Caco-2 (cell line): ENCODE data around the gene ATP6V0E2. TPM values are rescaled to one million over a fixed set of nuclear protein-coding genes. Genes with fewer than 3 reads are reported as not detected.

Experiments used
- BruUV-seq: library from RNA; stranded (reverse); fragments of 400-500 nt; replicated peaks from 2 replicates; lab custom pipeline; 2021; lab: Mats Ljungman, UMichigan
- CTCF ChIA-PET: fragments of 300-600 bp; sonication (Branson Sonifier 250); formaldehyde crosslinking; loops from one replicate; lab custom pipeline; 2022; ENCODE audit warnings: antibody characterized with exemption; lab: Charles Lee
- POLR2A ChIA-PET: fragments of 300-600 bp; sonication (Branson Sonifier 250); formaldehyde crosslinking; loops from one replicate; lab custom pipeline; 2022; ENCODE audit warnings: antibody characterized with exemption; lab: Charles Lee
- DNase-seq, 2 experiments: peaks; one replicate each; pipeline versions ENCODE4 v3.0.0 to v3.0.0-alpha.2; 2020 to 2022
- H3K27me3 ChIP-seq: replicated peaks from 2 replicates; pipeline ENCODE4 v1.6.0; 2011; ENCODE audit warnings: low read length; ENCODE audit not compliant: control insufficient read depth, insufficient read depth
- H3K36me3 ChIP-seq: 2 replicates; pipeline ENCODE4 v1.5.1; 2011; ENCODE audit warnings: low read length; ENCODE audit not compliant: control insufficient read depth, insufficient read depth
- H3K4me1 ChIP-seq: fragments of 250-450 bp; sonication (Bioruptor Pico); 2 replicates; pipeline ENCODE4 v1.5.1; 2020; ENCODE audit warnings: mild to moderate bottlenecking
- H3K4me3 ChIP-seq: 2 replicates; pipeline ENCODE4 v1.5.1; 2011; ENCODE audit warnings: low read depth, mild to moderate bottlenecking, control low read depth, low read length
- H3K9me3 ChIP-seq: fragments of 250-450 bp; sonication (Bioruptor Pico); 2 replicates; pipeline ENCODE4 v1.5.1; 2020; ENCODE audit warnings: mild to moderate bottlenecking, moderate library complexity
- H3K27ac Mint-ChIP-seq: one replicate; pipeline ENCODE4 v1.8.0; 2022; ENCODE audit warnings: mixed read lengths; ENCODE audit not compliant: unreplicated experiment
- H3K27me3 Mint-ChIP-seq: one replicate; pipeline ENCODE4 v1.8.0; 2022; ENCODE audit warnings: mixed read lengths; ENCODE audit not compliant: insufficient read depth, unreplicated experiment
- H3K36me3 Mint-ChIP-seq: one replicate; pipeline ENCODE4 v1.8.0; 2022; ENCODE audit warnings: mild to moderate bottlenecking, mixed read lengths; ENCODE audit not compliant: insufficient read depth, unreplicated experiment
- H3K4me1 Mint-ChIP-seq: one replicate; pipeline ENCODE4 v1.8.0; 2022; ENCODE audit warnings: low read depth, mixed read lengths; ENCODE audit not compliant: unreplicated experiment
- H3K4me3 Mint-ChIP-seq: one replicate; pipeline ENCODE4 v1.8.0; 2022; ENCODE audit warnings: mild to moderate bottlenecking, moderate library complexity, mixed read lengths; ENCODE audit not compliant: unreplicated experiment
- H3K9me3 Mint-ChIP-seq: one replicate; pipeline ENCODE4 v1.8.0; 2022; ENCODE audit warnings: mixed read lengths; ENCODE audit not compliant: unreplicated experiment
- CTCF ChIP-seq, 2 experiments: fragments of 200-600 bp in 1 of 2; IDR thresholded peaks; 1 replicate in 1 of 2; 2 replicates in 1 of 2; pipeline versions ENCODE4 v1.5.1 to v1.8.0; 2011 to 2022; ENCODE audit warnings: antibody characterized with exemption in 1 of 2, control low read depth in 1 of 2, inconsistent platforms in 1 of 2, low read depth in 1 of 2, low read length in 1 of 2, mild to moderate bottlenecking in 1 of 2, moderate library complexity in 1 of 2; ENCODE audit not compliant: insufficient read depth in 1 of 2, severe bottlenecking in 1 of 2, unreplicated experiment in 1 of 2
- intact Hi-C: fragments of 100-400 bp; cut with micrococcal nuclease; formaldehyde crosslinking; loops from one replicate; pipeline ENCODE4 v1.10.0; 2022; ENCODE audit not compliant: unreplicated experiment
- total RNA-seq: library from RNA; stranded (reverse); gene quantifications from 2 replicates; pipeline ENCODE4 v1.2.3, GENCODE V29; 2022

ATP6V0E2 gene
- total RNA-seq, 1 experiment from 2014 or later, result 53.9 TPM

DNA sequence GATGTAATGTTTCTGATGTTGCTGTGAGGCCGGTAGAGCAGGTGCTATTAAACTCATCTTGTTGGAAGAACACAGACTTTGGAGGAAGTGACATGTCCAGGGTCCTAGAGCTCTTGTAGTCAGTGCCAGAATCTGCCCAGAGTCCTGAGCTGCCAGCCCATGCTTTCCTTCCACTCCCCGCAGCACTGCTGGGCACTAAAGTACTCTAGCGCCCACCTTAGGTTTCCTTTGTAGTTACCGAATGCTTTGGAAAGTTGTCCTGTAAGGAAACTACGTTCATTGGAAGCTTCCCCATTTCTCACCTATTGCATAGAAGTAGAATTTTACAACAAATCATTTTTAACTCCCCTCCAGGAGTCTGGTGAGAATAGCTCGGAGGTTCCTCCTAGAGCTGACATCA, 24.6 kb upstream of the ATP6V0E2 start:
- Mint-ChIP-seq H3K27ac (no peak overlapping the region), H3K27me3 (peaks cover 14% of the 10 kb centered on the region), H3K9me3 (no peaks in the 10 kb centered on the region), H3K4me3 (no peak overlapping the region), H3K36me3 (no peaks in the 10 kb centered on the region), H3K4me1 (no peaks in the 10 kb centered on the region)
- intact Hi-C loops, result no loop called here
- no TSS peak for BruUV-seq
- DNase-seq, result peak in 1 of 2 experiments; percentile 15
- no peaks in the 10 kb centered on the region for H3K27me3 ChIP-seq
- TF ChIP-seq CTCF (IDR thresholded peaks at IDR 0.05; ENCODE audit: insufficient read depth in 1 of 2, low read depth in 1 of 2, low read length in 1 of 2, severe bottlenecking in 1 of 2, unreplicated experiment in 1 of 2), result no peak
- POLR2A ChIA-PET, result no interaction called here
- H3K9me3 ChIP-seq, result no peaks in the 10 kb centered on the region
- no peaks in the 10 kb centered on the region for H3K4me1 ChIP-seq
- CTCF ChIA-PET, result interaction anchor here (1.1 to 1.4 kb wide), 3 partner anchors 11 to 186 kb away, joined by 4 to 6 read pairs (median 5); partner anchors contain the start of gene ZNF862
- H3K4me3 ChIP-seq, result no peak overlapping the region
- H3K36me3 ChIP-seq, result no peaks in the 10 kb centered on the region

DNA sequence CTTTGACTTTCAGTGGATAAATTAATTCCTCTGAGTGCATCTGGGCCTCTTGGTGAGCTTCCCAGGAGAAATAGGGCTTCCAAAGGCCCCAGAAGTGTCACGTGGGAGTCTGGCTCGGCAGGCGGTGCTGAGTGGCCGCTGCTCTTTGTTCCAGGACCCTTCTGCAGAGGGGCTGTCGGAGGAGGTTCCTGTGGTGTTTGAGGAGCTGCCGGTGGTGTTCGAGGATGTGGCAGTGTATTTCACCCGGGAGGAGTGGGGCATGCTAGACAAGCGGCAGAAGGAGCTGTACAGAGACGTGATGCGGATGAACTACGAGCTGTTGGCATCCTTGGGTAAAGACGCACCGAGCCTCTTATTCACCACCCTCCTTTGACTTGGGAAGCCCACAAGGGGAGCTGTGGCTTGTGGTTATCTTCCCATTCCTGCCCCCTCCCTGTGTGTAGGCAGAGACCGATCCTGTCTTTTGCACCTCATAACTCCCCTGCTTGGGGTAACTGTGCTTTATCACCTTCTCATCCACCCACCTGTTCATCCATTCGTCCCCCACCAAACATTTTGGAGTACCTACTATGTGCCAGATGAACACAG, 23.7 kb upstream of the ATP6V0E2 start:
- H3K4me1 Mint-ChIP-seq, result no peaks in the 10 kb centered on the region
- no peak overlapping the region for H3K27ac Mint-ChIP-seq
- ChIA-PET CTCF (interaction anchor here (1.4 kb wide), 1 partner anchor 12 kb away, joined by 5 read pairs; the partner anchor contains the start of gene ZNF862), POLR2A (no interaction called here)
- no TSS peak for BruUV-seq
- peaks cover 14% of the 10 kb centered on the region for H3K27me3 Mint-ChIP-seq
- H3K36me3 Mint-ChIP-seq, result no peaks in the 10 kb centered on the region
- peak in 1 of 2 experiments; percentile 20 for DNase-seq
- no peaks in the 10 kb centered on the region for H3K9me3 Mint-ChIP-seq
- Histone ChIP-seq H3K36me3 (no peaks in the 10 kb centered on the region), H3K4me1 (no peaks in the 10 kb centered on the region), H3K9me3 (no peaks in the 10 kb centered on the region), H3K27me3 (no peaks in the 10 kb centered on the region), H3K4me3 (no peak overlapping the region)
- intact Hi-C loops, result no loop called here
- no peak for TF ChIP-seq CTCF (IDR thresholded peaks at IDR 0.05; ENCODE audit: insufficient read depth in 1 of 2, low read depth in 1 of 2, low read length in 1 of 2, severe bottlenecking in 1 of 2, unreplicated experiment in 1 of 2)
- H3K4me3 Mint-ChIP-seq, result no peak overlapping the region

- POLR2A ChIA-PET, result no interaction called here
- DNase-seq, result no peak
- H3K27me3 Mint-ChIP-seq, result peaks cover 14% of the 10 kb centered on the region
- H3K4me1 Mint-ChIP-seq, result no peaks in the 10 kb centered on the region
- Histone ChIP-seq H3K9me3 (no peaks in the 10 kb centered on the region), H3K36me3 (no peaks in the 10 kb centered on the region), H3K27me3 (no peaks in the 10 kb centered on the region), H3K4me1 (no peaks in the 10 kb centered on the region), H3K4me3 (no peak overlapping the region)
- no peak for TF ChIP-seq CTCF (IDR thresholded peaks at IDR 0.05; ENCODE audit: insufficient read depth in 1 of 2, low read depth in 1 of 2, low read length in 1 of 2, severe bottlenecking in 1 of 2, unreplicated experiment in 1 of 2)
- no peak overlapping the region for H3K27ac Mint-ChIP-seq
- H3K4me3 Mint-ChIP-seq, result no peak overlapping the region
- BruUV-seq, result no TSS peak
- intact Hi-C loops, result no loop called here
- no peaks in the 10 kb centered on the region for H3K9me3 Mint-ChIP-seq
- H3K36me3 Mint-ChIP-seq, result no peaks in the 10 kb centered on the region
- CTCF ChIA-PET, result no interaction called here
These were observed 23.1 kb upstream of the ATP6V0E2 start for GRCh38 chr7:149850716-149851115.
